Measurements from ENCODE around the gene HLF.

HLF gene

DNA sequence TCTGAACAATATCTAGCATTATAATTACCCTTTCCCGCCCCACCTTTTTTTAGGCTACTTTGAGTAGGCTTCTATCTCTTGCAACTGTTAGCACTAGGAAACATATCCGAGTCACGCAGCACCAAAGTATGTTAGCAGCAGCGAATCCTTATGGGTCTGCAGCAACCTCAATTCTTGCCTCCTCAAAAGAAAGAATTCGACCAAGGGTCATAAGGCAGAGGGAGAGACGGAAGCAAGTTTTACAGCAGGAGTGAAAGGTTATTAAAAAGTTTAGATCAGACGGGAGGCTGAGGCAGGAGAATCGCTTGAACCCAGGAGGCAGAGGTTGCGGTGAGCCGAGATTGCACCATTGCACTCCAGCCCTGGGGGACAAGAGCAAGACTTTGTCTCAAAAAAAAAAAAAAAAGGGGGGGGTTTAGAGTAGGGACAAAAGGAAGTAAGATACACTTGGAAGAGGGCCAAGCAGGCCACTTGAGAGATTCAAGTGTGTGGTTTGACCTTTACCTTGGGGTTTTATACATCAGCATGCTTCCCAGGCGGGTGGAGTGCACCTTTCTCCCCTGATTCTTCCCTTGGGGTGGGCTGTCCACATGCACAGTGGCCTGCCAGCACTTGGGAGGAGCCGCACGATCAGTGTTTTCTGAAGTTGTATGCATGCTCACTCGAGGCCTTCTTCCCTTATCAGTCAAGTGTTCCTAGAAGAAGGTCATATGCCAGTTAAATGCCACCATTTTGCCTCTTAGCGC, 67.7 kb downstream of the HLF start:
- DNase-seq, result no peak

DNA sequence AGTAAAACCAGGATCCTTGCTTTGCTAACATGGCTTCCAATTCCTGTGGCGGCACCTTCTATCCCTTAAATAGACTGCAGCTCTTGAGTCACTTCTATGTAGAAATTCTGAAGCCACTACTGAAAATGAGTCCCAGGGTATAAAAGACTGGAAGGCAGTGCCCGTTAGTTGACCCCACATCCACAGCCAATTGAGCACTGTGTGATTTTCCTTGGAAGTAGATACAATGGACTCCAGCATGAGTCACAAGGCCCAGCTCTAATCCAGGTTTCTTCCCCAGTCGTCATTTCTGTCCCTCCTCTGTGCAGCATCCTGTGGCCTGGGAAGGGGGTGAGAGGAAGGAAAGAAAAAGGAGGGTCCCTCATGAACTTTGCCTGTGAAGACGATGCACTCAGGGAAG, 69.5 kb downstream of the HLF start:
- DNase-seq, result no peak

DNA sequence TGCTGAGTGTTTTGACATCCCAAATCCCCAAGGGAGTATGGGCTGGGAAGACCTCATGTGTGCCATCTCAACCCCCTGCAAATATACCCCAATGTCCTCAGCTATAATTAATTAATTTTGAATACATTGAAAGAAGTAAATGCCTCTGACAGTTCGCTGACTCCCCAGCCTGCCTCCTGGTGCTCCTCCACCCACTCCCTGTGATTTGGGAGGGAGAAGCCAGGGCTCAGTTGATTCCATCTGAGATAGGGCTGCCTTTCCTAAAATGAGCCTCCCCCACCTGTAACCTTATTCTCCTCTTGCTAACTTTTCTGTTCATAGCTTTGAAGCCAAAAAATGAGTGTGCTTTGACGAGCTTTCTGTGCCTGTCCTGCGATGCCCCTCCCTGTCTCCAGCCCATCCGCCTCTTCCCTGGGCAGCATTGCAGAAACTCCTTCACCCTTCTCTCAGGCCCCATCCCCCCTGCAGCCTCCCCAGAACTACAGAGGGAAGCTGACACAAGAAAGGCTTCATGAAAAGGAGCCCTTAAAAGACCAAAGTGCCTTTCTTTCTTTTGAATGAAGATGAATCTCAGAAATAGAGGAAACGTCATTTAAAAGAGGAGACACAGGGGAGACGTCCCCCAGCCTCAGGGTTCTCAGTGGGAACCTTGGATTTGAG, 70.3 kb downstream of the HLF start:
- no peak for DNase-seq

DNA sequence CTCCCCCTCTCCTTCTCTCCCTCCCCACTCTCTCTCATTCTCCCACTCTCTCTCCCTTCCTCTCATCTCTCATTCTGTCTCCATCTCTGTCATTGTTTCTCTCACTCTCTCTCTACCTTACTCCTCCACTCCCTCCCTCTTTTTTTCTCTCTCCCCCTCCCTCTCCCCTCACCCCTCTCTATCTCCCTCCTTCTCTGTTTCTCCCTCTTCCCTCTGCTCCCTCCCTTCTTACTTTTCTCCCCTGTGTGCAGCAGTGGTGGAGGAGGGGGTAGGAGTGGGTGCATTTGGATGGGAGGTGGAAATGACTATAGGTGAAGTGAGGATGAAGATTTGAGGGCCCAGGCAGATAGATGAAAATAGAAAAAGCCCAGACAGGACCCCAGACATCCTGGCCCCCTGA, 70.9 kb downstream of the HLF start:
- DNase-seq, result no peak

DNA sequence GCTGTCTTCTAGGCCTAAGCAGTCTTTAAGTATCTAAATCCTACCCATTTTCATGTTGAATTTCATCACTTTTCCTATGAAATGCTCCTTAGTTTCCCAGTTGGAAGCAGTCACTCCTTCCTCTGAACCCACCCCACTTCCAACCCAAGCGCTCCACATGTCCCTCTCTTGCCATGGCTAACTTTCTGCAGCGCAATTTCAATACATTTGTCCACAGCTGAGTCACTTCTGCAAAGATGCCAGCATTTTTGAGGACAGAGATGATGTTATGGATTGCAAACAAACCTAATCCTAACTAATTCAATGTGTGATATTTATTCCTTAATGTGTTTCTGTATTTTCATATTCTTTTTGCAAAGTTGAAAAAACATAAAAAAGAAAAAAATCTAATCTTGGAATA, 71.7 kb downstream of the HLF start:
- DNase-seq, result no peak

DNA sequence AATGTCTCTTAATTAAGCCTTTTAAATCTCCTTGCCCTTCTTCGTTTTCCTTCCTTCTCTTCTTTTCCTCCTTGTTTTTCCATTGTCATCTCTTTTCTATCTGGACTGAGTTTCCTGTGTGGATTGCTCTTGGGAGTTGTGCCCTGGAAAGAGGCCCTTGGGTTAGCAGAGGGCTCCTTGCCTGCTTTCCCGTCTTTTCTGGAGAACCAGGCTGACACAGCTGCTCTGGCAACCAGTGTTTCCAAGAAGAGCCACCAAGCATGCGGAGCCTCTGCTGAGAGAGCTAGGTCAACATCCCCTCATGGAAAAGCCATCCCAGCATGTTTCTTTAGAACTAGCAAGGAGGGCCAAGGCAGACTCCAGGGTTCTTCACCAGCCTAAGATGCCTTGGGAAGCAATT, 75.4 kb downstream of the HLF start:
- no peak for DNase-seq

DNA sequence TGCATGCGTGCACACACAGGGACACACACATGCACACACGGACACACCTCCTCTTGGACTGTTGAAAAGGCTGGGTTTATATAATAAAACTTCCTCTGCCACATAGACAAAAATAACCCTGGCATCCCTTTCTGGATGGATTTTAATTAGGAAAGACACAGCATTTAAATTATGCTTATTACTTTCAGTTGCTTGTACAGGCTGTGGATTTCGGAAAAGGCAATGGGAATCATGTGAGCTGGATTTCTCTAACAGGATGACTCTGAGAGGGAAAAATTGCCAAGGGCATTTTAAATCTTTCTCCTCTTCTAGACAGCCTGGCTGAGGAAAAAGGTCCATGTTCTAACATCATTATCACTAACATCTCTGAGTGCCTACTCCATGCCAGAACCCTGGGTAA, 75.9 kb downstream of the HLF start:
- no peak for DNase-seq

DNA sequence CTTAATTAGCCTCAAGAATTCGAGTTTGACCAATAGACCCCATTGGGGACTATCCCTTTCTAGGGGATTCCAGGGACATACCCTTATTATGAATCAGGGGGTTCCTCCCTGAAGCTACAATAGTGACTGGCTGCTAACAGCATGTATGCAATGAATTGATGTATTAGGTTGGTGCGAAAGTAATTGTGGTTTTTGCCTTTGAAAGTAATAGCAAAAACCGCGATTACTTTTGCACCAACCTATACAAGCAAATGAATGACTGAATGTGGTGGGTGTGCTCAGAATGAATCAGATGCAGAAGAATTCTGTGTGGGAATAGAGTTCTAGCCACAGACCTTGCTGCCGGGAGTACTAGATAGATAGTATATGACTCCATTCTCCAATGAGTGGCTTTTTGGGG, 76.7 kb downstream of the HLF start:
- DNase-seq, result no peak

DNA sequence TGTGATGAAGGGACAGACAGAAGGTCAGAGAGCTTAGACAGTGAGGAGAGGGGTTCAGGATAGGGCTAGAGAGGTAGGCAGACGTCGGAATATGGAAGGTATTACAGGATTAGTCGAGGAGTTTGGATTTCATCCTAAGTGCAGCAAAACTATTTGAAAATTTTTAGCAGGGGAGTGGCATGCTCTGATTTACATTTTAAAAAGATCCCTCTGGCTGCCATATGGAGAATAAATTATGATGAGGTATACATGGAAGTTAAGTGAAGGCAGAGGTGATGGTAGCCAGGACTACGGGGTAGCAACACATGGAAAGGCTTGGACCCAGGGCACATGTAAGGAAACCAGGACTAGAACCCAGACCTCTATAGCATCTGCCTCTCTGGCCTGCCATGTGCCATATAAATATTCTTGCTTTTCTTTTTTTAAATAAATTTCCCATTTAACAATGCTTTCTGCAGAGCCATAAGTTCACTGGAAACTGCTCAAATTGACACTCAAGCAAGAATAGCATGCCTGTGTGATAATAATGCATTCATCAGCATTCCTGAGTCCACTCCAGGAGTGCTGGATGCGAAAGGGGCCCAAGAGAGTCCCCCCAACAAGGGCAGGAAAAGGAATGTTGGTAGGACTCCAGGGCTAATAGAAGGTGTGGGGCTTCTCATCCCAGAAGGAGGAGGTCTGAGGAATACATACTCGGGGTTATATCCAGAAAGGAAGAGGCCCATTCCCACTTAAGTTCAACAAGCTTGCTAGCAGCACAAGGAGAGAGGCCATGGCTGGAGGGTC, 78.2 kb downstream of the HLF start:
- DNase-seq, result no peak

DNA sequence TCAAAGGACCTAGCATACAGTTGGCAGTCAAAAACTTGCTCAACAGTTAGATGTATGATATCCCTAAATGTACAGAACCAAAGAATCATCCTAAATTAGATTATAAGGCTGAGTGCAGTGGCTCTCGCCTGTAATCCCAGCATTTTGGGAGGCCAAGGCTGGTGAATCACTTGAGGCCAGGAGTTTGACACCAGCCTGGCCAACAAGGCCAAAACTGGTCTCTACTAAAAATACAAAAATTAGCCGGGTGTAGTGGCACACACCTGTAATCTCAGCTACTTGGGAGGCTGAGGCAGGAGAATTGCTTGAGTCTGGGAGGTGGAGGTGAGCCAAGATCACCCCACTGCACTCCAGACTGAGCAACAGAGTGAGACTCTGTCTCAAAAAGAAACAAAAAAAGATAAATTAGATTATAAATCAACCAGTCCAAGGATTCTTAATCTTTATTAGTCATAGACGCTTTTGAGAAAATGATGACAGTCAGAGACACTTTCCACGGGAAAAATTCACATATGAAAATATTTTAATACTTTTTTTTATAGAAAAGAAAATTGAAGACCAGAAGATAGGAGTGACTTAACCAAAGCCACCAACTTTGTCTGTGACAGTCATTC, 79.2 kb downstream of the HLF start:
- no peak for DNase-seq

DNA sequence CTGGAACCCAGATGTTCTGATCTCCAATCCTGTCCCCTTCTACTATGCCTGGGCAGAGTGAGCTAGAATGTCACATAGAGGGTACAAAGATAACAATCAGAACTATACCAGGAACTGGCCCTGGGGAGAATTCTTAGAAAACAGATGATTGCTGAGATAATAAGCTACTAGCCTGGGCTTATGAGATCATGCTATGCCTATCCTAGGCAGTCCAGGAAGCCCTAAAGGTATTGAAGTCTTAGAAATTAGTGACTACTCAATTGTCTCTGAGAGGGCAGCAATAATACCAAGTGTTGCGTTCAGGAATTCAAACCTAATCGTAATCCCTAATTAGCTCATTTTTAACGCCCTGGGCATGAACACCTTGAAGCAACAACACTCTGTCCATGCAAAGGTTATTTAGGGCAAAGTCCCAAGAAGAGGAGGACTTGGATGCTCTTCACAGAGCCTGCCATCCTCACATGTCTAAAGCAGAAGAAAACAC, 79.8 kb downstream of the HLF start:
- no peak for DNase-seq

DNA sequence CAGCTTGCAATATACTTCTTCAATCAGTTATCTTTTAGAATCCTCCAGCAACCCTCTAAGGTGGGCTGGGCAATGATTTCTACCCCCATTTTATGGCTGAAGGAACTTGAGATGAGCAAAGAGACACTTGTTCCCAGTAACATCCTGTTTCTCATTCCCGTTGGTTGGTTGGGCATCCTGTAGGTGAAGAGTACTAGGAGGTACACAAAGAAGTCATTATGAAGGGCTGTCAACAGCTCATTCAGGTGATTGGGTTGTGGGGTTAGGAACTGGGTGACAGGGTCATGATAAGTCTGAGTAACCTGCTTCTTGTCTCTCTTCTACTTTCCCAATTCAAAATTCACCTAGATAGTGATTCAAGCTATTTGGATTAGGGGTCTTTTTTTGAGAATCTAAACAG, 80.4 kb downstream of the HLF start:
- no peak for DNase-seq

DNA sequence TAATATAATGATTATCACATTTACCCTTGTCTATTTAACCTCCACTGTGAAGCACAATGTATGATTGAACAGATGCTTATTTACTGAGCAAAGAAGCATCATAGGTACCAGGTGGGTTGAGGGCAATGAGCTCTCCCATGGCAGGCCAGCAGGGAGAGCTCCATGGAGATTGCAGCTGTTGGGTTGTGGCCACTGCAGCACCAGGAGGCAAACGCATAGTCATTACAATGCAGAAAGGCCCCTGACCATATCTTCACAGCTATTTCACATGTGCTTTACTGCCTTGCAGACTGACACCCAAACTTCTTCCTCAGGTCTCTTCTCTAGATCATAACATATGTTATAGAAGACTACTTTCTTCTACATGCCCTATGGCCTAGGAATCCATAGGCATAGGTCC, 81.9 kb downstream of the HLF start:
- DNase-seq, result no peak

DNA sequence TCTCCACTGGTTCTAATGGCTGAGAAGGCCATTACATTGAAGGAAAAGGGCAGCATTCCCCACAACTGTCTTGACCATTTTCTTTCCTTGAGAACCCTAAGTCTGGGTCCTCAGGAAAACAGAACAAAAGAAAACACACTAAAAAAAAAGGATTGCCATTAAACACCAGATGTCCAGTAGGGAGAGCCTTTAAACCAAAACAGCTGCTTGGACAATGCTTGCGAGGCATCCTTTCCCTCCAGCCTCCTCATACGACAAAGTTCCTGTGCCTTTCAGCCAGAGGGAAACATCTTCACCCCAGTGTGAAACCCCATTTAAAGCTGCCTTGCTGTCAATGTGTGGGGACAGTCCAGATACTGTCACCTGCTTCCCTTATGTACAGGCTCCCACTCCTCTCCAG, 82.6 kb downstream of the HLF start:
- DNase-seq, result no peak

DNA sequence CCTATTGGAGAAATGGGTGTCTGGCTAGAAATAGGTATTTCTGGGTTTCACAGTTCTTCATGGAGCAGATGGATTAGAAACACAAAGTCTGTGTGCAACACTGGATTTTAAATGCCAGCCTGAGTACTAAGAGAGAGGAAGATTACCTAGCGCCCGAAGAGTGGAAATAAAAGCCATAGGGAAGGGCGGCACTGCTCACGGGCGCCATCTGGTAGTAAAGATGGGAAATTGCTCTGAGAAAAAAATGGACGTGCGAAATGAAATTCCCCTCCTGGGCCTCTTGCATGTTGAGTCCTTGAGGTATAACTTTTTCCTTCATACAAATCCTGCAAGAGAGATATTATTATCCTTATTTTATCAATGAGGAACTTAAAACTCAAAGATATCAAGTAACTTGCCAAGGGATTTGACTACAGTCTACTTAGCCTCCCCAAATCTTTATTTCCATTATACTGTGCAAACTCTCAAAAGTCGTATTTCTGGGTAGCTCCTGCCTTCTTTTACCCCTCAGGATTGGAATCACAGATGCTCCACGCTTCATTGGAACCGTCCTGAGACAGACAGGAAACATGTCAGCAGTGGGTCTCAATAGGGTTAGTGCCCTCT, 84.1 kb downstream of the HLF start:
- DNase-seq, result no peak

DNA sequence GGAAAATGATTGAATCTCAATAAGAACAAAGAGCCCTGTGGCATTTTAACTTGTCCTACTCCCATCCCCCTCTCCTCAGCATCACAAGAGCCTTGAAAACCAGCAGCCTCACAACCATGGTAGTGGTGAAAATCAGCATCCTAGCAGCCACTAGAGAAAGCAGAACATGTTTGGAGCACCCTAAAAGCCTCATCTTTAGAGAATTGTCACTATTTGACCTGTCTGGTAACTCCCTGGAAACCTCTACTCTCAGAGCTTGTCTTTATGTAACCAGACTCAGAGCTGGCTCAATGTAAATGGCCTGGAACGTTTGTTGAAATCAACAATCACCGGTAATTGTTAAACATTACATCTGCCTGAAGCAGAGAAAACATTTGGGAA, 86.1 kb downstream of the HLF start:
- no peak for DNase-seq

DNA sequence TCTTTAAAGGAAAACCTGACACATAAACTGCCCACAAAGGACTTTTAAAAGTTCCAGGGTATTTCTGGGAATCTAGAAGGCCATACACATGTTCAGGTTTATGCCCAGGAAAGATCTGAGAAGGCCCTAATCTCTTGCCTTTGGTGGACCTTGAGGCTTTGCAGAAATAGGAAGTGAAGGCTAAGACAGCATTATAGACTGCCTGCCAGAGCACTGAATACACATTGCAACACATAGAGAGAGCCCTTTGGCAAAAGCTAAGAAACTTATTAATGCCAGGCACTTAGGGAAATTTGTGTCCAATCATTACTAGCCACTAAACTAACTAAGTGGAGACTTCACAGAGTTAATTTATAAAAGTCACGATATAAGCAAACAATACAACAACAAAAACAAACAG, 86.5 kb downstream of the HLF start:
- DNase-seq, result no peak

DNA sequence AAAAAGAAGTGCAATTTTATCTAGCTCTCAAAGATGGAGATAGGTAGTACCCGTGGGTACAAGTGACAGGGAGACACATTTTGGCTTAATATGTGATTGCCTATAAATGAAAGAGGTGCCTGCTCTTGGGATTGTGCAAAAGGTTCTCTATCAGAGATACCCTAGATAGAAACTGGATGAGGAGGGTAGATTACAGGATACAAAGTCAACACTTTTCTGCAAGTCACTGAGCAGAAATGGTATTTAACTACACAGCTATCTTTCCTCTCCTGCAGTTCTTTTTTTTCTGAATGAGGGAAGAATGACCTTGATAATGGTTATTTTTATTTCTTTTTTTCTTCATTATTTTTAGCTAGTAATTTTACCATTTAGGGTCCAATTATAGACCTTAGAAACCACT, 89.2 kb downstream of the HLF start:
- no peak for DNase-seq

DNA sequence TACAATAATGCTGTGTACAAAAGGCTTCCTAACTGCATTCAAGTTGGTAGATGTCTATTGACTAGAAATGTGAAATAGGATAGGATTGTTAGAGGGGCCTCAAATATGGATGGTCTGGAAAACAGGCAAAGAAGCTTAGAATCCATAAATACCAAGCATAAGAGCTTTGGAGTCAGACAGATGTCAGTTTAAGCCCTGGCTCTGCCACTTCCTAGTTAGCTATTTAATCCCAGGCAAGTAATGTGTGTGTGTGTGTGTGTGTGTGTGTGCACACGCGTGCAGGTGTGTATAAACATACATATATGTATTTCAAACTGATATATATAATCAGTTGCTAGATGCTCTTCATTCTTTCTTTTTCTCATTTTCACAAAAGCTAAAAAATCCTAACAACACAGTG, 90.2 kb downstream of the HLF start:
- DNase-seq, result no peak

DNA sequence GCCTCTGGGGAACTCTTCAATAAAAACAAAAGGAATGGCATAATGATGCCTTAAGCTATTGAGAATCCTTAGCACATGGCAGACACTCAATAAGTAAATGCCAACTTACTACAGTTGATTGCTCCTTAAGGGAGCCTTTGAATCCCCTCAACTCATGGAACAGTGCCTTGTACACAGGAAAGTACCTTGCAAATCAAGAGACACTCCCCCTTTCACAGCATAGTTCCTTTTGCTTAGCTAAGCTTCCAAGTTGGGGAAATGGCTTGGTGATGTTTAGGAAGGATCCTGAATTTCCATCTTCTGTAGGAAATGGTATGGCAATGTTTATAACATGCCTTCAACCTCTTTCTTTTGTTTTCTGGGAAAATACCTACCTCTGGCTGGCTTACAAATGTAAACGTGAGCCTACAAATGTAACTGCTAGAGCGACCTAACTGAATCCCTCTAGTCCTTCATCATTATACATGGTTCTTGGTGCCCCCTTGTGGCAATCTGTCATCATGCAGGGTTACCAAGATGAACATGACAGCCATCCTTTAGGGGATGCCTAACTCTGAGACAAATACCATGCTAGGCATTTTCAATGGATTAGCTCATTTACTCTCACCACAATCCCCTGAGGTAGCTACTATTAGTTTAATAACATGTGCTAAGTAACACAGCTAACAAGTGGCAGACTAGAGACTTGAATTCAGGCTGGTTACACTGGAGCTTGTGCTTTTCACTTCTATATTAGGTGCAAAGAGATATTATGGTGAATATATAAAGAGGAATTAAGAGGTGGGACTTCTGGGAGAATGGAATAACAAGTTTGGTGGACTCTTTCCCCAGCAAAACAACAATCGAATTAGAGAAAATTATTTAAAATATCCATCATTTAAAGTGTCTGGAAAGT, 91.9 kb downstream of the HLF start:
- no peak for DNase-seq

DNA sequence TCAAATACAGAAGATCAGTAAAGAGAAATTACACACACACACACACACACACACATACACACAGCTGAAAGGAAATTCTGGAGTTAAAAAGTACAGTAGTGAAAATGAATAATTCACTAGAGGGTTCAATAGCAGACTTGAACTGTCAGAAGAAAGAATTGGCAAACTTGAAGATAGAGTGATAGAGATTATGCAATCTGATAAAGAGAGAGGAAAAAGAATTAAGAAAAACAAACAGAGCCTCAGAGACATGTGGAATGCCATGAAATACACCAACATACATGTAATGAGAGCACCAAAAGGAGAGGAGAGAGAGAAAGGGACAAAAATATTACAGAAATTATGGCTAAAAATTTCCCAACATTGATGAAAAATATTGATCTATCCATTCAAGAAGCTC, 96.2 kb downstream of the HLF start:
- DNase-seq, result no peak

DNA sequence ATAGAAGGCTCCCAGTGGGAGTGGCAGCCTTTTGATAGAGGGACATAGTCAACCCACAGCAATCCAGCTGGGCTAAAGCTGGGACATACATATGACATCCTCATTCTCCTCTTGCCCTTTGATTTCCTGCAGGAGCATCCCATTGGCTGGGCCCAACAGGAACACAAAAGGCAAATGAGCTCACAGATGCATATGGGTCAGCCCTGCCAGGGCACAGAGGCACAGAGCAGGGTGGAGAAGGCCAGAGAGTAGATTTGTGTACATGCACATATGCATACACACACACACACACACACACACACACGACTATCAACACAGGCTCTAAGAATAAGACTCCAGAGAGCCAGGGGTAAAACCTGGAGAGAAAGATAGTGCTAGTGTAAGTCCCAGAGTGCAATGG, 98.3 kb downstream of the HLF start:
- DNase-seq, result no peak
